Dedifferentiated amniotic fluid mesenchymal stem cell (primary cell): ENCODE results near the gene TAF5.
"Not testable (repeated sequence)": the region's sequence is repeated elsewhere in the genome, so short reads cannot be mapped to it uniquely, and the experiment has no call there.

Source experiments
- DNase-seq: peaks from one replicate; pipeline ENCODE4 v3.0.0-alpha.2; 2016; ENCODE audit errors: extremely low spot score

Gene TAF5

DNA sequence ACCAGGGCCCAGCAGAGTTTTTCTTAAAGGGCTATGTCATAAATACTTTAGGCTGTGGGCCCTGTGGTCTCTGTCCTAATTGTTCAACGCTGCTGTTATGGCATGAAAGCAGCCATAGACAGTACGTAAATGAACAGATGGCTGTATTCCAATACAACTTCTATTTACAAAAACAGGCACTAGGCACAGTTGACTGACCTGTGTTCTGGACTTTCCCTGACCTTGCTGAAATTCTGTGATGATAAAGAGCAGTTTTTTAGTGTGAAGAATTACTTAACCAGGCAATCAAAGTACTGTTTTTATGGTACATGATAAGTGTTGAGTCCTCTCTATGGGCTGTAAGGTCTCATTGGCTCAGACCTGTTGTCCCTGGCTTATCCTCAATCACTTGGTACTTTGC lies 45.8 kb downstream of the TAF5 start:
- no peak for DNase-seq

DNA sequence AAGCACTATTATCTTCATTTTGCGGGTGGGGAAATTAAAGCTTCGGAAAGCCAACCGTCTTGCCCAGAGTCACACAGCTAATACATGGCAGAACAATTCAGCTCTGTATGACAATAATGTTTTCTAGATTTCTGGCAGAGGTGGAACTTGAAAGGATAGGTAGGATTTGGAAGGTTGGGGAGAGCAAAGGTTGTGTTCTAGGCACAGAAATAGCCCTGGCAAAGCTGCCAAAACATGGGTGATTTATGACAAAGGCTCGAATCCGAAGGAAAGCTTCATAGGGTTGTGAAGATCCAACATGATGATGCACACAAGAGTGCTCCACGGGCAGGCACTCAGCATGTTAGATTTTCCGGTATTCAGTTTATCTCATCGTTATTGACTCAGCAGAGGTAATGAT lies 47.8 kb downstream of the TAF5 start:
- no peak for DNase-seq

DNA sequence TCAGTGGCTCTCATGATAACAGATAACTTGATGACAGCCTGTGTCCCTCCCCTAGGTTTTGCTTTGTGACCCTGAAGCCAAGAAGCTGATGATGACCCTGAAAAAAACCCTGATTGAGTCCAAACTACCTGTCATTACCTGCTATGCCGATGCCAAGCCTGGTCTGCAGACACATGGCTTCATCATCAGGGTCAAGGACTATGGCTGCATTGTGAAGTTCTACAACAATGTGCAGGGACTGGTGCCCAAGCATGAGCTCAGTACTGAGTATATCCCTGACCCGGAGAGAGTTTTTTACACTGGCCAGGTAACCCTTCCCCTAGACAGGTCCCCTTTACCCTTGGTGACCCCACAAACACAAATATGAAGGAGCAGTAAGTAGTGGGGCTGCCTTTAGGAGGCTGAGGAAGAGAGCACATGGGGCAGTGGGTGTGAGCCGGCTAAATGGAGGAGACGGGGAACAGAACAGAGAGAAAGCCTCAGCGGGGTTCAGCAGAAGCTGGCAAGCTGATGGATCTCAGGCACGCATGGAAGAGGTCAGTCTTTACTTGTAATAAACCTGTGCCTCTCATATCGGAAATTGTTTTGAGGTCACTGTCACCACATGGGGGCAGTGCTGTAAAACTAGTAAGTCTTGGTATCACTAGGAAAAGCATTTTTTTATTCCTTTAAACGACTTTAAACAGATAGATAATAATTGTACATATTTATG lies 48.8 kb downstream of the TAF5 start:
- DNase-seq: peak; percentile 53

DNA sequence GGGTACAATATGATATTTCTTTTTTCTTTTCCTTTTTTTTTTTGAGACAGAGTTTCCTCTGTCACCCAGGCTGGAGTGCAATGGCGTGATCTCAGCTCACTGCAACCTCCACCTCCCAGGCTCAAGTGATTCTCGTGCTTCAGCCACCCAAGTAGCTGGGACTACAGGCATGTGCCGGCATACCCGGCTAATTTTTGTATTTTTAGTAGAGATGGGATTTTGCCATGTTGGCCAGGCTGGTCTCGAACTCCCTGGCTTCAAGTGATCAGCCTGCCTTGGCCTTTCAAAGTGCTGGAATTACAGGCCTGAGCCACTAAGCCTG lies 49.3 kb downstream of the TAF5 start:
- not testable (repeated sequence) for DNase-seq

DNA sequence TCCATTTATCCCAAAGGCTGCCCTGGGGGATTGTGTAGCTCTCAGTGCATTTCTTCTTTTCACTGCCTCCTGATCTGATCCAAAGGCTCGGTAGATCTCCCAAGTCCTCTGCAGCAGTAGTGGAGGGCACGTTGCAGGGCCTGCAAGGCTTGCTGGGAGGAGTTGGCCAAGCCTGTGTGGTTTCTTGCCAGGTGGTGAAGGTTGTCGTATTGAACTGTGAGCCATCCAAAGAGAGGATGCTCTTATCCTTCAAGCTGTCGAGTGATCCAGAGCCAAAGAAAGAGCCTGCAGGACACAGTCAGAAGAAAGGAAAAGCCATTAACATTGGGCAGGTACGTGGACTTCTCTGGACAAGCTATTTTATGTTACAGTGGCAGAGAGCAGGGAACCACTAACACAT lies 49.8 kb downstream of the TAF5 start:
- no peak for DNase-seq

- no peak for DNase-seq
These were observed 51.3 kb downstream of the TAF5 start for GRCh38 chr10:103419101-103419500.

DNA sequence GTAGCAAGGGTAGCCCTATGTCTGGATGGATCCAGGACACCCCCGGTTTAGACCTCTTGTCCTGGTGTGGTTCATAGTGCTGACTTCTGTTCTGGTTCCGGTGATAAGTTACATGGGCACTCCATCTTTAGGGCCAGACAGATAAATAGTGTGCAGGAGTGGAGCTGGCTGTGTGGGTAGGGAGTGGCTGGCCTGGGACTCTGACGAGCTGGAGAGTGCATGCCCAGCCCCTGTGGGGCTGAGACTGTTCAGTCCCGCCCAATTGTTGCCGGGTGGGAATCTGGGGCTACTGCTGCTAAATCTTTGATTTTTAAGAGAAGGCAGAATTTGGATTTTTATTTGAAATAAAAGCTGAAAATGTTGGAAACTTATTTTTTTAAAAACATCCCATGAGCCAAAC lies 56.0 kb downstream of the TAF5 start:
- DNase-seq: no peak

DNA sequence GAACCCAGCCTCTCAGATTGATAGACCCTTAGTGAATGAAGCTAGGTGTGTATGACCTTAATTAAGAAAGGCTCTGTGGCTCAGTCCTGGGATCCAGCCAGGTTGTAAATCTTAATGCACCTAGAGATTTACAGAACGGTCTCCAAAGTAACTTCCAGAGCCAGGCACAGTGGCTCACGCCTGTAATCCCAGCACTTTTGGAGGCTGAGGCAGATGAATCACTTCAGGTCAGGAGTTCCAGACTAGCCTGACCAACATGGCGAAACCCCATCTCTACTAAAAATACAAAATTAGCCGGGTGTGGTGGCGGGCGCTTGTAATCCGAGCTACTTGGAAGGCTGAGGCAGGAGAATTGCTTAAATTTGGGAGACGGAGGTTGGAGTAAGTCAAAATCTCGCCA lies 60.1 kb downstream of the TAF5 start:
- no peak for DNase-seq

GRCh38 chr10:103428989-103429643 lies 61.3 kb downstream of the TAF5 start:
- no peak for DNase-seq

DNA sequence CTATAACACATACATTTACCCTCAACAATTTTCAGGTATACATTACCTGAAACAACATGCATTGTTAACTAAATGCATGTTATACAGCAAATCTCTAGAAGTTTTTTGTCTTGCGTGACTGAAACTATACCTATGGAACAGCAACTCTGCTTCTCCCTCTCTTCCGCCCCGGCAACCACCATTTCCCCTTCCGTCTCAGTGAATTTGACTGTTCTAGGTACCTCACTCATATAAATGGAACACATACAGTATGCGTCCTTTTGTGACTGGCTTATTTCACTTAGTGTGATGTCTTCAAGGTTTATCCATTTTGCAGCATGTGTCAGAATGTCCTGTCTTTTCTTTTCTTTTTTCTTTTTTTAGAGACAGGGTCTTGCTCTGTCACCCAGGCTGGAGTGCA lies 61.9 kb downstream of the TAF5 start:
- no peak for DNase-seq

GRCh38 chr10:103431902-103432301 lies 64.1 kb downstream of the TAF5 start:
- no peak for DNase-seq

DNA sequence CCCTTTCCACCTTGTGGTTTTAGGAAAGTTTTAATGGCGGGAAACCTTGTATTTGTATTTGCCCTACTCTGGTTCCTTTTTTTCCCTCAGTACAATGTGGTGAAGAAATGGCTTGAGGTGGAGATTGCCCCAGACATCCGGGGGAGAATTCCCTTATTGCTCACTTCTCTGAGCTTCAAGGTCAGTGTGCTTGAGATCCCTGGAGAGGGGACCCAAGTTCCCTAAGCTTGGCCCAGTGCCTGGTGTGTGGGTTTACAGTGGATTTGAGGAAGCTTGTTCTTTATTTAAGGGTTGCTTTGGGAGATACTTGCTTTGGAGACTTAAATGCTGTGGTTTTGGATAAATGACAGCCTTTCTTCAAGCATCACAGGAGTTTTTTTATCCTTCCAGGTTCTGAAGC lies 66.1 kb downstream of the TAF5 start:
- no peak for DNase-seq
